Measurements from ENCODE around the gene QSOX2.

Gene QSOX2

DNA sequence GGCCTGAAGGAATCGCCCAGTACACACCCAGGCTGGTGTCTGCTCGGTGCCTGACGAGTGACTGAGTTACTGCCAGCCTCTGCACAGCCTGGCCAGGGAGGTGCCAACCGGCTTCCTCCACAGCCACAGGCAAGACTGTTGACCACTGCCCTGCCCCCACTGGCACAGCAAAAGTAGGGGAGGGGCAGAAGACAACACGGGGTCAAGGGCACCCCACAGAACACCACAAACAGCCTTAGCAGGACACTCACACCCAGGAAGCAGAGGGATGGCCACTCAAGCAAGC lies 40.0 kb downstream of the QSOX2 start:
- Histone ChIP-seq H3K4me2 (peak overlapping the region; percentile 72), H3K36me3 (ENCODE audit: insufficient read depth) (no peaks in the 10 kb centered on the region), H2AFZ (ENCODE audit: low read depth) (no peak overlapping the region), H3K4me1 (ENCODE audit: low read depth, poor library complexity, severe bottlenecking) (peaks cover 50% of the 10 kb centered on the region), H3K79me2 (ENCODE audit: insufficient read depth, low read depth) (no peaks in the 10 kb centered on the region), H3K27me3 (ENCODE audit: insufficient read depth, low read depth) (peaks cover 14% of the 10 kb centered on the region; the same call in 1 of the 2 replicates), H3K4me3 (IDR thresholded peaks at IDR 0.05; ENCODE audit: insufficient read depth, low read depth, low read length) (no peak overlapping the region), H3K27ac (peak overlapping the region; percentile 75; the same call in 1 of the 2 replicates), H3K9ac (no peak overlapping the region), H4K20me1 (ENCODE audit: insufficient read depth) (no peaks in the 10 kb centered on the region)
- TF ChIP-seq, protein P1, sequence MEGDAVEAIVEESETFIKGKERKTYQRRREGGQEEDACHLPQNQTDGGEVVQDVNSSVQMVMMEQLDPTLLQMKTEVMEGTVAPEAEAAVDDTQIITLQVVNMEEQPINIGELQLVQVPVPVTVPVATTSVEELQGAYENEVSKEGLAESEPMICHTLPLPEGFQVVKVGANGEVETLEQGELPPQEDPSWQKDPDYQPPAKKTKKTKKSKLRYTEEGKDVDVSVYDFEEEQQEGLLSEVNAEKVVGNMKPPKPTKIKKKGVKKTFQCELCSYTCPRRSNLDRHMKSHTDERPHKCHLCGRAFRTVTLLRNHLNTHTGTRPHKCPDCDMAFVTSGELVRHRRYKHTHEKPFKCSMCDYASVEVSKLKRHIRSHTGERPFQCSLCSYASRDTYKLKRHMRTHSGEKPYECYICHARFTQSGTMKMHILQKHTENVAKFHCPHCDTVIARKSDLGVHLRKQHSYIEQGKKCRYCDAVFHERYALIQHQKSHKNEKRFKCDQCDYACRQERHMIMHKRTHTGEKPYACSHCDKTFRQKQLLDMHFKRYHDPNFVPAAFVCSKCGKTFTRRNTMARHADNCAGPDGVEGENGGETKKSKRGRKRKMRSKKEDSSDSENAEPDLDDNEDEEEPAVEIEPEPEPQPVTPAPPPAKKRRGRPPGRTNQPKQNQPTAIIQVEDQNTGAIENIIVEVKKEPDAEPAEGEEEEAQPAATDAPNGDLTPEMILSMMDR (conservative IDR thresholded peaks at IDR 0.05; ENCODE audit: low read depth, low read length): no peak

DNA sequence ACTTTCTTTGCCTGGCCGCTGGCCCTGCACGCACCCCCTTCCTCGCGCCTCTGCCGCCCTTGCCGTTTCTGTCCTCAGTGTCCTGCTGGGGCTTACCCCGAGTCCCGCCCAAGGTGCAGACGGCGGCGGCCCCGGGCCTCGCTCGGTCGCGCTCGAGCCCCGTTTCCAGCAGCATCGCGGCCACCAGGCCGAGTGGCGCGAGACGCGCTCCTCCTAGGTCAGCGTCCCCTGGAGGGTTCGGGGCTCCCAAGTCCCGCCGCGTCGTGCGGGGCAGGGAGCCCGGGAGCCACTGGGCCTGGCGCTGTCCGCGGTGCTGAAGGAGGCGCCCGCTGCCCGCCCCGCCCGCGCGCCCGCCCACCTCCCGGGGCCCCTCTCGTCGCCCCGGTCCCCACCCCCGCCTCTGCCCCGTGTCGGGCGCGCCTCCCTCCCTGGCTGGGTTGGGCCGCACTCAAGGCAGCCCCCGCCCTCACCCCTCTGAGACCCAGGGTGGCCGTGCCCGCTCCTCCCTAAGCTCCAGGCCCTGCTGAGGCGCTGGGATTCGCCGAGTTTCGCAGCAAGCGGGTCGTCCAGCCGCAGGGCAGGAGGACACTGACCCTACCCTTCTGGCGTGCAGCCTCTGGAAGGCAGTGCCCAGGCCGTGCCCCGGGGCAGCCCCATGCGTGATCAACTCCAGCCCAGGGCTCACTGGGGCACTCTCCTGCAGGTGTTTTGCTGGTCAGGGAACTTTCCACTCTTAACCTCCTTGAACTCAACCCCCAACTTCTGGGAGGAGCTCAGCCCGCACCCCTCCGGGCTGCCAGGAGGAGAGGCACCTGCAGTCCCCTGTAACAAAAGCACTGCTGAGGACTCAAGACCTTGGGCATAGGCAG lies 40.5 kb downstream of the QSOX2 start, which contains the start of gene LHX3:
Gene LHX3, minus strand, starts transcription at position 291 of the 869 bp plus-strand sequence. Its CDS starts 116 bp downstream, at position 175.
- TF ChIP-seq, protein P1 (conservative IDR thresholded peaks at IDR 0.05; ENCODE audit: low read depth, low read length): no peak
- H2AFZ ChIP-seq (ENCODE audit: low read depth): no peak within 1 kb of the TSS
- no peaks in the 10 kb centered on the region for H3K36me3 ChIP-seq (ENCODE audit: insufficient read depth)
- peaks cover 18% of the 10 kb centered on the region; the same call in 1 of the 2 replicates for H3K27me3 ChIP-seq (ENCODE audit: insufficient read depth, low read depth)
- peaks cover 48% of the 10 kb centered on the region for H3K4me1 ChIP-seq (ENCODE audit: low read depth, poor library complexity, severe bottlenecking)
- no peak within 1 kb of the TSS for H3K9ac ChIP-seq
- H3K4me3 ChIP-seq (IDR thresholded peaks at IDR 0.05; ENCODE audit: insufficient read depth, low read depth, low read length): no peak within 1 kb of the TSS
- H3K4me2 ChIP-seq: peak within 1 kb of the TSS; percentile 72
- H3K79me2 ChIP-seq (ENCODE audit: insufficient read depth, low read depth): no peaks in the 10 kb centered on the region
- H3K27ac ChIP-seq: peak within 1 kb of the TSS; percentile 75; the same call in 1 of the 2 replicates
- H4K20me1 ChIP-seq (ENCODE audit: insufficient read depth): no peaks in the 10 kb centered on the region

DNA sequence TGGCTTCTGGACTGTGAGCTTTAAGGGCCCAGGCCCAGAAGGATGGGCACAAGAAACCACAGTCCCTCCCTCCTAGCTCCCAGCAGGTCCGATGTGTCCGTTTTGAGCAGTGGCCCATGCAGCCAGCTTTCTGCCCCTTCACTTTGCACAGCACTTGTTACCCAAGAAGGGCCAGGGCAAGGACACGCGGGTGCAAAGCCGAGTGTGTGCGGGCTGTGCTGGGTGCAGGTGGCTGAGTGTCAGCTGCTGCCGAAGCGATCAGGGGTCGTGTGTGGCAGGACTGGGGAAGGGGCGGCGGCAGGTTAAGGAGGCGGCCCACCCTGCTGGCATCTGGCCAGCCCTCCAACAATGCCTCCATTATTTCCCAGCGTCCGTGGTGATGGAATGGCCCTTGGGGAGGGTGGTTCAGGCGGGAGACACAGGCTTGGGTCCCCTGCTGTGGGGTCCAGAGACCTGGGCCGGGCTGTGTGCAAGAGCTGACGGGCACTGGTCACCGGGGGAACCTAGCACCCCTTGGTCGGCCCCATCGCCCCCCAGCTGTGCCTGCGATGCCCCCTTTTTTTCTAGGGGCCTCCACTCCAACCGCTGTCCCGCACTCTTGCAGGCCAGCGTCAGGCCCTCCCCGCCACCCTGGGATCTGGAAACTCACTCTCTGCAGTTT lies 41.3 kb downstream of the QSOX2 start:
- H3K9ac ChIP-seq: no peak overlapping the region
- peaks cover 26% of the 10 kb centered on the region; the same call in 1 of the 2 replicates for H3K27me3 ChIP-seq (ENCODE audit: insufficient read depth, low read depth)
- TF ChIP-seq, protein P1 (conservative IDR thresholded peaks at IDR 0.05; ENCODE audit: low read depth, low read length): no peak
- H3K36me3 ChIP-seq (ENCODE audit: insufficient read depth): no peaks in the 10 kb centered on the region
- H2AFZ ChIP-seq (ENCODE audit: low read depth): no peak overlapping the region
- no peak overlapping the region for H3K27ac ChIP-seq
- no peaks in the 10 kb centered on the region for H4K20me1 ChIP-seq (ENCODE audit: insufficient read depth)
- peaks cover 40% of the 10 kb centered on the region for H3K4me1 ChIP-seq (ENCODE audit: low read depth, poor library complexity, severe bottlenecking)
- no peaks in the 10 kb centered on the region for H3K79me2 ChIP-seq (ENCODE audit: insufficient read depth, low read depth)
- H3K4me2 ChIP-seq: no peak overlapping the region
- H3K4me3 ChIP-seq (IDR thresholded peaks at IDR 0.05; ENCODE audit: insufficient read depth, low read depth, low read length): no peak overlapping the region

DNA sequence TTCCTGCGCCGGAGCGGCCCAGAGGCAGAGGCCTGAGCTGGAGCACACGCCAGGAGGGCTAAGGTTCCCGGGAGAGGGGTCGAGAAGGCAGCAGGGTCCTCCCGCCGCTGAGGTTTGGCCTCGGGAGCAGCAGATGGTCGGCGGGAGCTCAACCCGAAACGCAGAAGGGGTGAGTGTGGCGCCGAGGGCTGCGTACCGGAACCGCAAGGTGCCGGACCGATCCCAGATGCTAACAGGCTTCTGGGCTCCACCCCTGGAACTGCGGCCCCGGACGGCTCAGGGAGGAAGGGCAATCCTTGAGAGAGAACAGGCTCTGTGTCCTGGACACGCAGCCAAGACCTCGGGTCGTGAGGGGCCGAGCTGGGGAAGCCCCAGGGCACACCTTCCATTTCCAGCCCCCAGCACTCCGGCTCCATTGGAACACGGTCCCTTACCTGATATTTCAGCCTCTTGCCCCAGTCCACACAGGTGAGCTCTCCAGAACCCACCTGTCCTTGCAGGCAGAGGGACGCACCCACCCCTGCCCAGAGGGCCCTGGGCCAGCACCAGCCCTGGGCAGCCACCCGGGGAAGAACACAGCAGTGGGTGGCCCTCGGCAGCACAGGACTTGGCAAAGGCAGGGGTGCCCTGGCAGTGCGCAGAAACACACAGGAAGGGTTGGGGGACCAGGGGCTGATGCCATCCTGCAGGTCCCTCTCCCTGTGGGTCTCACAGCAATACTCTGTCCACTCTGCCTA lies 42.0 kb downstream of the QSOX2 start:
- H3K4me1 ChIP-seq (ENCODE audit: low read depth, poor library complexity, severe bottlenecking): peaks cover 33% of the 10 kb centered on the region
- no peak overlapping the region for H3K9ac ChIP-seq
- no peaks in the 10 kb centered on the region for H3K36me3 ChIP-seq (ENCODE audit: insufficient read depth)
- H4K20me1 ChIP-seq (ENCODE audit: insufficient read depth): no peaks in the 10 kb centered on the region
- H3K4me3 ChIP-seq (IDR thresholded peaks at IDR 0.05; ENCODE audit: insufficient read depth, low read depth, low read length): no peak overlapping the region
- H3K4me2 ChIP-seq: no peak overlapping the region
- no peak overlapping the region for H3K27ac ChIP-seq
- no peak overlapping the region for H2AFZ ChIP-seq (ENCODE audit: low read depth)
- H3K27me3 ChIP-seq (ENCODE audit: insufficient read depth, low read depth): peaks cover 29% of the 10 kb centered on the region; the same call in 1 of the 2 replicates
- TF ChIP-seq, protein P1 (conservative IDR thresholded peaks at IDR 0.05; ENCODE audit: low read depth, low read length): no peak
- no peaks in the 10 kb centered on the region for H3K79me2 ChIP-seq (ENCODE audit: insufficient read depth, low read depth)
